NCI-H1092 treated with DMSO at 0.1 percent for 48 hours (cell line): ENCODE results near the gene FAM193A.
"Not testable (repeated sequence)": the region's sequence is repeated elsewhere in the genome, so short reads cannot be mapped to it uniquely, and the experiment has no call there.

ENCODE experiments used
- DNase-seq: peaks from one replicate; lab custom pipeline; 2025; lab: John Stamatoyannopoulos, UW

FAM193A gene

GRCh38 chr4:2750719-2751605 is 214.5 kb downstream of the FAM193A start:
- no peak for DNase-seq

- DNase-seq: no peak
Observed at GRCh38 chr4:2753436-2753835, 217.0 kb downstream of the FAM193A start.

DNA sequence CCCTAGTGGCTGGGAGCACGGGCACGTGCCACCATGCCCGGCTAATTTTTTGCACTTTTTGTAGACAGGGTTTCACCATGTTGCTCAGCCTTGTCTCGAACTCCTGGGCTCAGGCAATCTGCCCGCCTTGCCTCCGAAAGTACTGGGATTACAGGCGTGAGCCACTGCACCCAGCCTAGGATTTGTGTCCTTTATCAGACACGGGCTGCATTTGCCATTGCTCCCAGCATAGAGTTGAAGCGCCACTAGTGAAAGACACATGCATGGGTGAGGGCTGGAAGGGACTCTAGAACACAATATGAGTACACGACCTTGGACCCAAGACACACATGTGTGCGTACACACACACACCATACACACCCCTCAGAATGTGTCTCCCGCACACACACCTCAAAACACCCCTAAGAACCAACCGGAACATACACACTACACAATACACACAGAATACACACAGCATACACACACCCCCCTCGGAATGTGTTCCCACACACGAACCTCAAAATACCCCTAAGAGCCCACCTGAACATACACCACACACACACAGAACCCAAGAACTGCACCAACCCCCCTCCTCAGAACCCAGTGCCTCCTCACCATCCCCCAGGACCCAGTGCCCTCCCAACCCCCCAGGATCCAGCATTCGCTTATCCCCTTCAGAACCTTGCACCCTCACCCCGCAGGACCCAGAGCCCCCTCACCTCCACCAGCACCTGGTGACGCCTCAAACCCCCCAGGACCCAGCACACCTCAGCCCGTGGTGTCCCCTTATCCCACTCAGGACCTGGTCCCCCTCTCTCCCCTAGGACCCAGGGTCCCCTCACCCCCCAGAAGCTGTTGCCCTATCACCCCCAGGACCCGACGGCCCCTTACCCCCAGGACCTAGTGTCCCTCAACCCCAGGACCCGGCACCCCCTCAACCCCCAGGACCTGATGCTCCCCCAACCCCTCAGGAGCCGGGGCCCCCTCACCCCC is 218.7 kb downstream of the FAM193A start:
- no peak for DNase-seq

DNA sequence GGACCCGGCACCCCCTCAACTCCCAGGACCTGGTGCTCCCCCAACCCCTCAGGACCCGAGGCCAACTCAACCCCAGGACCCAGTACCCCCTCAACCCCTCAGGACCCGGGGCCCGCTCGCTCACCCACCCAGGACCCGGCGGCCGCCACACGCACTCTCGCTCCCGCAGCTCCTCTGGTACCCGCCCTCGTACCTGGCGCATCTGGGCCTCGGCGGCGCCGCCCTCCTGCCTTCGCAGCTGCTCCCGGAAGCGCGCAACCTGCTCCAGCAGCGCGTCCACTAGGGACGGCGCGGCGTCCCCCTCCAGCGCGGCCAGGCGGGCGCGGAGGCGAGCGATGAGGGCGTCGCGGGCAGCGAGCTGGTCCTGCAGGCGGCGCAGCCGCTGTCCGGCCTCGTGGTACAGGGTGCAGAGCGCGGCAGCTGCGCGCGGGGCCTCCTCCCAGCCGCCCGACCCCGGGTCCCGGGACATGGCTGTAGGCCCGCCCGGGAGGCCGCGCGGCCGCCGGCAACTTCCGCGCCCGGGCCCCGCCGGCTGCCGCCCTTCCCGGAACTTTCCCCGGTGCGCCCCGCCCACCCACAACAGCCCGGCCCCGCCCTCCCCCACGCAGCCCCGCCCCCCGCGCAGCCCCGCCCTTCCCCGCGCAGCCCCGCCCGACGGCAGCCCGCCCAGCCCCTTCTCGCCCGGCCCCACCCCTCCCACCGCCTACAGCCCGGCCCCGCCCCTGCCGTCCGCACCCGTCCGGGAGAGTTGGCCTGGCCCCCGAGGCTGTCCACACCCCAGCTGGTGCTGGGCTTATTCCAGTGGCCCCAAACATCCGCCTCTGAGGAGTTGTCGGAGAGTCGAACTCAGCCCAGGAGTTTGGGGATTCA is 219.6 kb downstream of the FAM193A start, which contains the start of gene TNIP2:
TNIP2 (minus strand) TSS at position 516 of the 870 bp plus-strand sequence; CDS start at position 469, 47 bp downstream.
- DNase-seq: peak; percentile 48

- no peak for DNase-seq
Observed at GRCh38 chr4:2756691-2757350, 220.4 kb downstream of the FAM193A start.

GRCh38 chr4:2757426-2757825 is 221.0 kb downstream of the FAM193A start:
- no peak for DNase-seq

GRCh38 chr4:2761035-2761923 is 224.8 kb downstream of the FAM193A start:
- DNase-seq: no peak

GRCh38 chr4:2762048-2762447 is 225.6 kb downstream of the FAM193A start:
- DNase-seq: no peak

DNA sequence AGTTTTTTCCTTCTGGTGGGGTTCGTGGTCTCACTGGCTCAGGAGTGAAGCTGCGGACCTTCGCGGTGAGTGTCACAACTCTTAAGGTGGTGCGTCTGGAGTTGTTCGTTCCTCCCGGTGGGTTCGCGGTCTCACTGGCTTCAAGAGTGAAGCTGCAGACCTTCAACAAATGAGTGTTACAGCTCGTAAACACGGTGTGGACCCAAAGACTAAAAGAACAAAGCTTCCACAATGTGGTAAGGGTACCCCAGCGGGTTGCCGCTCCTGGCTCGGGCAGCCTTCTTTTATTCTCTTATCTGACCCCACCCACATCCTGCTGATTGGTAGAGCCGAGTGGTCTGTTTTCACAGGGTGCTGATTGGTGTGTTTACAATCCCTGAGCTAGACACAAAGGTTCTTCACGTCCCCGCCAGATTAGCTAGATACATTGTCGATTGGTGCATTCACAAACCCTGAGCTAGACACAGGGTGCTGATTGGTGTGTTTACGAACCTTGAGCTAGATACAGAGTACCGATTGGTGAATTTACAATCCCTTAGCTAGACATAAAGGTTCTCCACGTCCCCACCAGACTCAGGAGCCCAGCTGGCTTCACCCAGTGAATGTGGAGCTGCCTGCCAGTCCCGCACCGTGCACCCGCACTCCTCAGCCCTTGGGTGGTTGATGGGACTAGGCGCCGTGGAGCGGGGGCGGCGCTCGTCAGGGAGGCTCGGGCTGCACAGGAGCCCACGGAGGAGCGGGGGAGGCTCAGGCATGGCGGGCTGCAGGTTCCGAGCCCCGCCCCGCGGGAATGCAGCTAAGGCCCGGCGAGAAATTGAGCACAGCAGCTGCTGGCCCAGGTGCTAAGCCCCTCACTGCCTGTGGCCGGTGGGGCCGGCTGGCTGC is 226.3 kb downstream of the FAM193A start:
- DNase-seq: not testable (repeated sequence)

DNA sequence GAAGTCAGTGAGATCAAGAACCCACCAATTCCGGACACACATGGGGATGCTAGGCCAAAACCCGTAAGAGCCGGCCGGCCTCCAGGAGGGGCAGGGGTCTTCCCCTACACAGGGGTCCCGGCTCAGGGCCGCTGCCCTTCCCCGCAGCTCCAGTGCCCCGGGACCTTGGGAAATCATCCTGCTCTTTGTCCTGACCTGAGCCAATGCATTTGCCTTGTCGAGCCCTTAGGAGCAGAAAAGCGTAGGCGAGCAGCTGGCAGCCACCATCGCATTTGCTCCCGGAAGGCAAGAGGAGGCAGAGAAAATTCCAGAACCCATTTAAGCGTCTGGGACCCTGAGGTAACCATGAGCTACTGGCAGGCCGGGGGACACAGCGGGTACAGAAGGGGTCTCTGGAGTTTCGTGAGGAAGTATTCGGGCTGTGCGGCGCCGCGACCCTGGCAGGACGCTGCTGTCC is 227.1 kb downstream of the FAM193A start:
- DNase-seq: no peak

GRCh38 chr4:2765832-2766526 is 229.5 kb downstream of the FAM193A start:
- DNase-seq: no peak

- no peak for DNase-seq
Observed at GRCh38 chr4:2767046-2767704, 230.7 kb downstream of the FAM193A start.

- DNase-seq: no peak
Observed at GRCh38 chr4:2767705-2768074, 231.2 kb downstream of the FAM193A start.

GRCh38 chr4:2768124-2768523 is 231.7 kb downstream of the FAM193A start:
- DNase-seq: no peak

DNA sequence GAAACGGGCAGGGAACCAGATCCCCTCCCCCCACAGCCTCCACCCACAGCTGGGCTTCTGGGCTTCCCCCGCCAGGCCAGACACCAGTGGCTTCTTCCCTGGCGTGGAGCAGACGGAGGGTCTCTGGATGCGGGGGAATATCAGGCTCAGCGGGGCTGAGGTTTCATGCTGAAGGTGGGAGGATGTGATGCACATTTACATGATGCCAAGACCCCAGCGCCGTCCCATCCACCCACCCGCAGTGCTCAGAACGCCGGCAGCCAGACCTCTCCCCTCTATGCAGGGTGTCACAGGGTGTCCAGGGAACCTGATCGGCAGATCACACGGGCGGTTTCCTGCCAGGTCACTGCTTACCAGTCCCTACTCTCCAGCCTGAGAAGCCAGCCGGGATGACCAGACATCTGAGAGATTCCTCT is 232.5 kb downstream of the FAM193A start:
- DNase-seq: no peak

- DNase-seq: no peak
Observed at GRCh38 chr4:2771264-2771663, 234.8 kb downstream of the FAM193A start.

GRCh38 chr4:2780643-2781042 is 244.2 kb downstream of the FAM193A start:
- not testable (repeated sequence) for DNase-seq

DNA sequence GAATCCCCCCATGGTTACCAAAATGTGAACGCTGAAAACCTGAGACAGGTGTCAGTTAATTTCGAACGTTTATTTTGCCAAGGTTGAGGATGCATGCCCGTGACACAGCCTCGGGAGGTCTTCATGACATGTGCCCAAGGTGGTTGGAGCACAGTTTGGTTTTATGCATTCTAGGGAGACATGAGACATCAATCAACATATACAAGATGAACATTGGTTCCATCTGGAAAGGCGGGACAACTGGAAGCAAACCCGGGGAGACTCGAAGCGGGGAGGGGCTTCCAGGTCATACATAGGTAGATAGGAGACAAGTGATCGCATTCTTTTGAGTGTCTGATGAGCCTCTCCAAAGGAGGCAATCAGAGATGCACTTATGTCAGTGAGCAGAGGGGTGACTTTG is 245.5 kb downstream of the FAM193A start:
- DNase-seq: no peak
